Right lobe of liver (tissue), 4 donors: Measurements from ENCODE around the gene SURF1.

ENCODE experiments used
- POLR2A ChIP-seq: fragments of 450-650 bp; IDR thresholded peaks from one replicate; pipeline ENCODE4 v1.6.1; 2017; ENCODE audit warnings: antibody characterized with exemption, mild to moderate bottlenecking
- TF ChIP-seq, protein P1 (sequence below), 4 donors: fragments of 200-600 bp in 3 of 4; fragments of 450-650 bp in 1 of 4; IDR thresholded peaks; one replicate each; pipeline versions ENCODE4 v1.5.1 to v1.8.0; 2016 to 2022; ENCODE audit warnings: antibody characterized with exemption in 4 of 4, mild to moderate bottlenecking in 2 of 4
- donor health status: DM: no; HTN: no; CAD: no.
- donor health status: DM: no; HTN: no; CAD: no.
- donor health status: DM: no; HTN: yes; CAD: no.

DNA sequence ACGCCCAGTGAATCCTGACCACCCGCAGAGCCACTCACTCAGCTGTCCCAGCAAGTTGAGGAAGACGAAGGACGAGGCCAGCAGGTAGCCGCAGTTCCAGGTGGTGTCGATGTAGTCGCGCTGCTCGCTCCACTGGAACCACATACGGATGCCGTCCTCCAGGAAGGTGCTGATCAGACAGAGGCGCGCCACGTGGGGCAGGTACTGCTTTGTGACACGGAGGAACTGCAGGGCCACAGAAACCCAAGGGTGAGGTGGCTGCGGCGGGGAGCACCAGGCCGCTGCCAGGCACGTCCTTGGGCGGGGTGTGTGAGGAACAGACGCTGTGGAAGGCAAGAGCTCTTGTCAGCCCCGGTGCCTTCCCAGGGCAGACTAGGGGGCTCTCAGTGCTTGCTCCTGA lies 10.9 kb upstream of the SURF1 start:
- TF ChIP-seq, protein P1, sequence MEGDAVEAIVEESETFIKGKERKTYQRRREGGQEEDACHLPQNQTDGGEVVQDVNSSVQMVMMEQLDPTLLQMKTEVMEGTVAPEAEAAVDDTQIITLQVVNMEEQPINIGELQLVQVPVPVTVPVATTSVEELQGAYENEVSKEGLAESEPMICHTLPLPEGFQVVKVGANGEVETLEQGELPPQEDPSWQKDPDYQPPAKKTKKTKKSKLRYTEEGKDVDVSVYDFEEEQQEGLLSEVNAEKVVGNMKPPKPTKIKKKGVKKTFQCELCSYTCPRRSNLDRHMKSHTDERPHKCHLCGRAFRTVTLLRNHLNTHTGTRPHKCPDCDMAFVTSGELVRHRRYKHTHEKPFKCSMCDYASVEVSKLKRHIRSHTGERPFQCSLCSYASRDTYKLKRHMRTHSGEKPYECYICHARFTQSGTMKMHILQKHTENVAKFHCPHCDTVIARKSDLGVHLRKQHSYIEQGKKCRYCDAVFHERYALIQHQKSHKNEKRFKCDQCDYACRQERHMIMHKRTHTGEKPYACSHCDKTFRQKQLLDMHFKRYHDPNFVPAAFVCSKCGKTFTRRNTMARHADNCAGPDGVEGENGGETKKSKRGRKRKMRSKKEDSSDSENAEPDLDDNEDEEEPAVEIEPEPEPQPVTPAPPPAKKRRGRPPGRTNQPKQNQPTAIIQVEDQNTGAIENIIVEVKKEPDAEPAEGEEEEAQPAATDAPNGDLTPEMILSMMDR (IDR thresholded peaks at IDR 0.05) = no peak
- TF ChIP-seq POLR2A = no peak
